ENCODE data around the gene KRT25.

DNA sequence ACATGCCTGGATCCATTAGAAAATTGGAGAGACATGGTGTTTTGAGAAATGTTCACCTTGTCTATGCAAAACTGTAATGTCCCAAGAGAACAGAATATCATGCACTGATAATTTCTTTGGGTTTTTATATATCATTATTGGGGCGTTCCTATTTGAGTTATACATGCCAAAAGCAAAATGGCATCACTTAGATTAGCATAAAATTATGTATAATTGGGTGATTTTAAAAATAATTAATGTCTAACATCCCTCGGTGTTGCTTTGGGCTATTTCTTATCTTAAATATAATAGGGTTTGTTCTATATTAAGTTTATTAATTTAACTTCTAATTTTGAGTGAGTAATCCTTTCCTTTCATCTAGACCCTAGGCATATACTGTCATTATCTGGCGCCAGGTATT lies 44.7 kb upstream of the KRT25 start, which contains the start of gene KRT28:
- no peak for TF ChIP-seq POLR2AphosphoS5 (IDR thresholded peaks at IDR 0.05; ENCODE audit: insufficient read depth, low read depth, low read length)
- TF ChIP-seq POLR2A (IDR thresholded peaks at IDR 0.05; ENCODE audit: low read depth, low read length): no peak
- TF ChIP-seq EZH2 (IDR thresholded peaks at IDR 0.05; ENCODE audit: borderline replicate concordance, low read depth, low read length, severe bottlenecking): no peak
- TF ChIP-seq CTCF (IDR thresholded peaks at IDR 0.05; ENCODE audit: extremely low read depth in 1 of 2, insufficient read depth in 1 of 2, low read depth in 1 of 2, low read length in 2 of 2): no peak

Measured in endothelial cell of umbilical vein (primary cell).